HG02885 (cell line): ENCODE measurements around the gene APBA2.
"Not testable (repeated sequence)": the region's sequence is repeated elsewhere in the genome, so short reads cannot be mapped to it uniquely, and the experiment has no call there.

Source experiments
- ATAC-seq: cut with Tn5 transposase; IDR thresholded peaks from one replicate; pipeline ENCODE4 v1.9.1; 2021; ENCODE audit warnings: mild to moderate bottlenecking; ENCODE audit not compliant: unreplicated experiment, poor library complexity

The APBA2 gene

DNA sequence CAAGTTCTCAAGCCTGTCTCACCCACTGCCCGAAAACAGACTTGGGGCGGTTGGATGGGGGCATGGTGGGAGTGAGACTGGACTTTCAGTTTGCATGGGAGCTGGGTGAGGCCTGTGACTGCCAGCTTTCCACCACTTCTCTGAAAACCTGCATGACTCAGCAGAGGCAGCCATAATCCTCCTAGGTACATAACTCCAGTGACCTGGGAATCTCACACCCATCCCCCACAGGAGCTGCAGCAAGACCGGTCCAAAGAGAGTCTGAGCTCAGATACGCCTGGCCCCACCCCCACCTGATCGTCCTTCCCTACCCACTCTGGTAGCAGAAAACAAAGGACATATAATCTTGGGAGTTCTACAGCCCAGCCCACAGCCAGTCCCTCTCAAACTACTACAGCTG is 276.6 kb downstream of the APBA2 start:
- no peak for ATAC-seq

DNA sequence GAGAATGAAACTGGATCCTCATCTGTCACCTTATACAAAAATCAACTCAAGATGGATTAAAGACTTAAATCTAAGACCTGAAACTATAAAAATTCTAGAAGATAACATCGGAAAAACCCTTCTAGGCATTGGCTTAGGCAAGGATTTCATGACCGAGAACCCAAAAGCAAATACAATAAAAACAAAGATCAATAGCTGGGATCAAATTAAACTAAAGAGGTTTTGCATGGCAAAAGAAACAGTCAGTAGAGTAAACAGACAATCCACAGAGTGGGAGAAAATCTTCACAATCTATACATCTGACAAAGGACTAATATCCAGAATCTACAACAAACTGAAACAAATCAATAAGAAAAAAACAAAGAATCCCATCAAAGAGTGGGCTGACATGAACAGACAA is 281.3 kb downstream of the APBA2 start:
- not testable (repeated sequence) for ATAC-seq
